ENCODE data around the gene RAB7A. TPM values are rescaled to one million over a fixed set of nuclear protein-coding genes. Genes with fewer than 3 reads are reported as not detected.
"Not testable (repeated sequence)": the region's sequence is repeated elsewhere in the genome, so short reads cannot be mapped to it uniquely, and the experiment has no call there.

RAB7A gene
- total RNA-seq, 1 donor from 2014 or later: 240 TPM

DNA sequence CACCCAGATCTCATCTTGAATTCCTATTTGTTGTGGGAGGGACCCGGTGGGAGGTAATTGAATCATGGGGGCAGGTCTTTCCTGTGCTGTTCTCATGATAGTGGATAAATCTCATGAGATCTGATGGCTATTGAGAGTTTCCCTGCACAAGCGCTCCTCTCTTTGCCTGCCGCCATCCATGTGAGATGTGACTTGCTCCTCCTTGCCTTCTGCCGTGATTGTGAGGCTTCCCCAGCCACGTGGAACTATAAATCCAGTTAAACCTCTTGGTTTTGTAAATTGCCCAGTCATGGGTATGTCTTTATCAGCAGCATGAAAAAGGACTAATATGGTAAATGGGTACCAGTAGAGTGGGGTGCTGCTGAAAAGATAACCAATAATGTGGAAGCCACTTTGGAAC is 23.6 kb downstream of the RAB7A start:
- intact Hi-C loops (cut with micrococcal nuclease): not testable (repeated sequence)

DNA sequence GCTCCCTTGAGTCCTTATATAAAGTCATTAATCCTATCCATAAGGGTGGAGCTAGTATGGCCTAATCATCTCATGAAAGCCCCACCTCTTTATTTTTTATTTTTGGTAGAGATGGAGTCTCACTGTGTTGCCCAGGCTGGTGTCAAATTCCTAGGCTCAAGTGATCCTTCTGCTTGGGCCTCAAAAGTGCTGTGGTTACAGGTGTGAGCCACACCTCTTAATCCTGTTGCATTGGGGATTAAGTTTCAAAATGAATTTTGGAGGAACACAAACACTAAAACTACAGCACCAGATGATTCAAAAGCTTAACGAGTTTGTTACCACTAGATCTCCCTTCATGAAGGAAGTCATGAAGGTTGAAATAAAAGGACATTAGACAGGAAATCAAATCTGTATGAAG is 27.7 kb downstream of the RAB7A start:
- intact Hi-C loops (cut with micrococcal nuclease): no loop called here

DNA sequence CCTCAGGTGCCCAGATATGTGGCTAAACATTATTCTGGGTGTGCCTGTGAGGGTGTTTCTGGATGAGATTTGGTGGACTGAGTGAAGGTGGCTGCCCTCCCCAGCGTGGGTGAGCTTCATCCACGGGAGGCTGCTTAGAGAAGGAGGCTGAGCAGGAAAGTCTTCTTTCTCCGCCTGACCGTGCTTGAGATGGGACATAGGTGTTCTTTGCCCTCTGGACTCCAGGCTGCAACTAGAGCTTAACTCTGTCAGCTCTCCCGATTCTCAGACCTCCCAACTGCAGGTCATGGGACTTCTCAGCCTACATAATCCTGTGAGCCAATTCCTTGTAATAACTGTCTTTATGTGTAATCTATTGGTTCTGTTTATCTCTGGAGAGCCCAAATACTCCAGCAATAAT is 34.1 kb downstream of the RAB7A start:
- intact Hi-C loops (cut with micrococcal nuclease): no loop called here

DNA sequence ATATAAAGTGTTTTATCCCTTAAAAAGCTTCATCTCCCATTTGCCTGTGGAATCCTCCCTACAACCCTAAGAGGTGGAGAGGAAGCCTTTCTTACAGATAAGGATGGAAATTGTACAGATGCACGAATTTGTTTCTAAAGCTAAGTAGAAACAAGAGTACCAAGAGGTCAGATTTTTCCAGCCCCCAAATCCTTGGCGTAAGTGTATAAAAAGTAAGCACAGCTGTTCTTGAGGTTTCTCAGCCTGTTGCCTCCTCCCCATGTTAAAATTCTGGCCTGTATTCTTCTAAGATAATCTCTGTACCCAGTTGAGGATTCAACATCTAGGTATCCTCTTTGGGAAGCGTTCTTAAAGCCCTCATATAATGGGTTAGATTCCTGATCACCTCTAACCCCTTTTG is 34.9 kb downstream of the RAB7A start:
- intact Hi-C loops (cut with micrococcal nuclease): no loop called here

DNA sequence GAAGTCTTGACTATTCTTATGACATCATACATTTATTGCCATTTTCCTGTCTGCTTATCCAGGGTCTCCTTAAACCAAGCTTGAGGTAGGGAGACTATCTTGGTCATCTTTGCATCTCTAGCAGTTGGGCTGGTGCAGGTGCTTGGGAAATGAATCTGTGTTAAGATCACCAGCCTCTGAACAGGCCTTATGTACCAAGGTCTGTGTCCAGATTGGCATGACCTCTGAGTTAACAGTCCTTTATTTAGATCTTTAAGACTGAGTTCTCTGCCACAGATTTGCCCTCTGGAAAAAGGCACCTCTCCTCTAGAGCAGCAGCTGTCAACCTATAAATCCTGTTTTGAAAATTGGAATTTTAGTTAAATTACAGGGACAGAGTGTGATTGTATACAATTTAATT is 35.4 kb downstream of the RAB7A start:
- intact Hi-C loops (cut with micrococcal nuclease): no loop called here

DNA sequence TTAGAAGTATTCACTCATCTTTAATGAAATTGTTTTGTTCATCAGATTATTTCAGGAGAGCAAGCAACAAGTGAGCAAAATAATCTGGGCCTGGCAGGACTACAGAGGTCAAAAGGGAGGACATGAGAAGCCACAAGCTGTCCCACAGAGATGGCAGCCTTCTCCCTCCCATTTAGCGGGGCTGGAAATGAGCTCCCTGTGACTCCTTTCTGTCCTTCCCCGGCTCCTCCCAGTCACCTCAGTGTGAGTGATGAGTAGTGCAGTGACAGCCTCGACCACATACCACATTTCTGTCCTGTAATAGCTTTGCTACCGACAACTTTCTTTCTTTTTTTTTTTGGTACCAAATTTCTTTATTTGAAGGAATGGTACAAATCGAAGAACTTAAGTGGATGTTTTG is 38.0 kb downstream of the RAB7A start:
- intact Hi-C loops (cut with micrococcal nuclease): no loop called here

DNA sequence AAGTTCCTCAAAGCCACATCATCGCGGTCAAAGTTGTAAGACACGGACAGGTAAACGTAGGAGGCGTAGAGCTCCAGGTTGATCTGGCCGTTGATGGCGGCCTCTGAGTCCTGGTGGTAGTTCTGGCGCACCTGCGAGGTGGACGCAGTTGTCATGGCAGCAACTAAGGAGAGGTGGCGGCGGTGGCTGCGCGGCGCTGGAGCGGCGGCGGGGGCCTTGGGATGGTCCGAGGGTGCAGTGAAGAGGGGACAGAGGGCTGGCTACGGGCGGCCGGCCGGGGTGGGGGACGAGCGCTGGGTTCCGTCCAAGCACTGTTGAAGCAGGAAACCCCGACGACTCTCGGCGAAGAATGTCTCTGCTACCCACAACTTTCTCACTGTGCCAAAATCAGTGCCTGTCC is 38.9 kb downstream of the RAB7A start:
- intact Hi-C loops (cut with micrococcal nuclease): no loop called here

DNA sequence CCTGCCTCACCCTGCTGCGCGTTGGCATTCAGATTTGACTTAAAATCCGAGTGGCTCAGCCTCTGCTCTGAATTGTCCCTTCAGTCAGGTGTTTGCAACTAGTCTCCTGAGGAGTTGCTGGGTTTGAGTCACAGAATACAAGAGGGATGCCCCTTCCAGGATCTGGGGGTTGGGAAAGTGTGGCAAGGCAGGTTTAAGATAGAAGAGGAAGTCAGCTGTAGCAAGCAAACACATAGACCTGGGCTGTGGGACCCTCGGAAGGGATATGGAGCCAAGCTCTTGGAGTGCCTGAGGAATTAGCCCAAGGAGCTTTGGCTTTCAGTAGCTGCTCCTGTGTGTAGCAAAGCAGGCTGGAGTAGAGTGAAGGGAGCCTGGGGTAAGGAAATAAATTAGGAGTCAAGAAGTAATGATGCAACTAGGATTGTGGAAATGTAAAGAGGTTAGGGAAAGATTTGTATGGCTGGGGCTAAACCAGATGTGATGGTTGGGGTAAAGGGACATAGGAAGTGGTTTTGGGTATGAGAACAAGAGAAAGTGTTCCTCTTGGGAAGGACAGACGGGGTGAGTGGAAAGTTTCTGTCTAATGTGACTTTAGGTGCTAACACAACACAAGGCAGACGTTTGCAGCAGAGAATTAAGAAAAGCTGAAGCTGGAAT is 41.2 kb downstream of the RAB7A start:
- intact Hi-C loops (cut with micrococcal nuclease): no loop called here

DNA sequence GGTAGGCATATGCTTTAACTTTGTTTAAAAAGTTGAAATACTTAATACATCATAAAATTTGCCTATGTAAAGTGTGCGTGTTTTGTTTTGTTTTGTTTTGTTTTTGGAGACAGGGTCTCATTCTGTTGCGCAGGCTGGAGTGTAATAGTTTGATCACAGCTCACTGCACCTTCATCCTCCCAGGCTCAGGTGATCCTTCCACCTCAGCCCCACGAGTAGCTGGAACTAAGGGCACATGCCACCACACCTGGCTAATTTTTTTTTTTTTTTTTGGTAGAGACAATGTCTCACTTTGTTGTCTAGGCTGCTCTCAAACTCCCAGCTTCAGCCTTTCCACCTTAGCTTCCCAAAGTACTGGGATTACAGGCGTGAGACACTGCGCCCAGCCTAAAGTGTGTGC is 42.5 kb downstream of the RAB7A start:
- intact Hi-C loops (cut with micrococcal nuclease): no loop called here

DNA sequence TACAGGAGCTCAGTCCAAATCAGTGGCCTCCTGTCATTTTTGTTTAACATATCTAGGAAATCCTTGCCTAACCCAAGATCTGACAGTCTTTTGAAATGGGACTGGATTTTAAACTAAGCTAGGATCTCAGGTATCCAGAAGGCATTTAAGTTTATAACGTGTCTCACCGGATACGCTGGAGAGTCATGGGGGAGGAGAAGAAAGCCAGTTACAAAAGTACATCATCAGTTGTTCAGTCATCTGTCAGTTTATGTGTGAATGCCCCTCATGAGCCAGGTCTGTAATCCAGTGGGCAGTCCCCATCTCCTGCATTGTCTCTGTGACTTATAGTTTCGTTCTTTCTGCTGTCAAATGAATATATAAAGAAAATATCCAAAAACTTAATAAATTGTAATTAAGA is 44.4 kb downstream of the RAB7A start:
- intact Hi-C loops (cut with micrococcal nuclease): no loop called here

DNA sequence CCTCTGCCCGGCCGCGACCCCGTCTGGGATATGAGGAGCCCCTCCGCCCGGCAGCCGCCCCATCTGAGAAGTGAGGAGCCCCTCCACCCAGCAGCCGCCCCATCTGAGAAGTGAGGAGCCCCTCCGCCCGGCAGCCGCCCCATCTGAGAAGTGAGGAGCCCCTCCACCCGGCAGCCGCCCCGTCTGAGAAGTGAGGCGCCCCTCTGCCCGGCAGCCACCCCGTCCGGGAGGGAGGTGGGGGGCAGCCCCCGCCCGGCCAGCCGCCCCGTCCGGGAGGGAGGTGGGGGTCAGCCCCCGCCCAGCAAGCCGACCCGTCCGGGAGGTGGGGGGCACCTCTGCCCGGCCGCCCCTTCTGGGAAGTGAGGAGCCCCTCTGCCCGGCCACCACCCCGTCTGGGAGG is 47.2 kb downstream of the RAB7A start:
- intact Hi-C loops (cut with micrococcal nuclease): not testable (repeated sequence)

DNA sequence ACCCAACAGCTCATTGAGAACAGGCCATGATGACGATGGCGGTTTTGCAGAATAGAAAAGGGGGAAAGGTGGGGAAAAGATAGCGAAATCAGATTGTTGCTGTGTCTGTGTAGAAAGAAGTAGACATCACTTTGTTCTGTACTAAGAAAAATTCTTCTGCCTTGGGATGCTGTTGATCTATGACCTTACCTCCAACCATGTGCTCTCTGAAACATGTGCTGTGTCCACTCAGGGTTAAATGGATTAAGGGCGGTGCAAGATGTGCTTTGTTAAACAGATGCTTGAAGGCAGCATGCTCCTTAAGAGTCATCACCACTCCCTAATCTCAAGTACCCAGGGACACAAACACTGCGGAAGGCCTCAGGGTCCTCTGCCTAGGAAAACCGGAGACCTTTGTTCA is 47.6 kb downstream of the RAB7A start:
- intact Hi-C loops (cut with micrococcal nuclease): not testable (repeated sequence)

DNA sequence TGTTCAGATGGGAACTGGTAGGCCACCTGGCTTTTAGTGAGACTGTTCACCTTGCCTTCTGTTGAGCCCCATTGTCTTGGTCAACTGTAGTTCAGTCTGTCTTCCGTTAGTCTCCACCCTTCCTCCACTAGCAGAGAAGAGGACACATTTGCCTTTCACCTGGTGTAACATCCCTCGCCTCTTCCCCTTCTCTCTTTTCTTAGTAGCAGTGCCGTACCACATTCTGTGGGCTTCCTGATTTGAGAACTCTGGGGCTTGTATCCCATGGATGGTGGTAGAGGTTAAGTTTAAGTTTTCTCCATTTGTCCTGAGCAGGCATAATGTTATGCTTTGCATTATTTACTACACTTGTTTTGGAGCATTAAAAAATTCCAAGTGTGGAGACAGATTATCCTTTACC is 49.3 kb downstream of the RAB7A start:
- intact Hi-C loops (cut with micrococcal nuclease): no loop called here

DNA sequence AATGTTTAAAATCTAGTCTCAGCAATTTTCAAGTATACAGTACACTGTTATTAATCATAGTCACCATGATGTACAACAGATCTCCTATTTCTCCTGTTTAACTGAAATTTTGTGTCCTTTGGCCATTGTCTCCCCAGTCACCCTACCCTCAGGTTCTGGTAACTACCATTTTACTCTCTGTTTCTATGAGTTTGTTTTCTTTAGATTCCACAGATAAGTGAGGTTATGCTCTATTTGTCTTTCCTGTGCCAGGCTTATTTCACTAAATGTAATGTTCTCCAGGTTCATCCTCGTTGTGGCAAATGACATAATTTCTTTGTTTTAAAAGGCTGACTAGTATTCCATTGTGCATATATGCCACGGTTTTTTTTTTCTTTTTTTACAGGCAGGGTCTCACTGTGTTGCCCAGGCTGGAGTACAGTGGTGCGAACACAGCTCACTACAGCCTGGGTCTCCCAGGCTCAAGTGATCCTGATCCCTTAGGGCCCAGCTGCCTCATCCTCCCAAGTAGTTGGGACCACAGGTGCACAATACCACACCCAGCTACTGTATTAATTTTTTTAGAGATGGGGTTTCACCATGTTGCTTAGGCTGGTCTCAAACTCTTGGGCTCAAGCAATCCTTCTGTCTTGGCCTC is 50.0 kb downstream of the RAB7A start:
- intact Hi-C loops (cut with micrococcal nuclease): no loop called here

DNA sequence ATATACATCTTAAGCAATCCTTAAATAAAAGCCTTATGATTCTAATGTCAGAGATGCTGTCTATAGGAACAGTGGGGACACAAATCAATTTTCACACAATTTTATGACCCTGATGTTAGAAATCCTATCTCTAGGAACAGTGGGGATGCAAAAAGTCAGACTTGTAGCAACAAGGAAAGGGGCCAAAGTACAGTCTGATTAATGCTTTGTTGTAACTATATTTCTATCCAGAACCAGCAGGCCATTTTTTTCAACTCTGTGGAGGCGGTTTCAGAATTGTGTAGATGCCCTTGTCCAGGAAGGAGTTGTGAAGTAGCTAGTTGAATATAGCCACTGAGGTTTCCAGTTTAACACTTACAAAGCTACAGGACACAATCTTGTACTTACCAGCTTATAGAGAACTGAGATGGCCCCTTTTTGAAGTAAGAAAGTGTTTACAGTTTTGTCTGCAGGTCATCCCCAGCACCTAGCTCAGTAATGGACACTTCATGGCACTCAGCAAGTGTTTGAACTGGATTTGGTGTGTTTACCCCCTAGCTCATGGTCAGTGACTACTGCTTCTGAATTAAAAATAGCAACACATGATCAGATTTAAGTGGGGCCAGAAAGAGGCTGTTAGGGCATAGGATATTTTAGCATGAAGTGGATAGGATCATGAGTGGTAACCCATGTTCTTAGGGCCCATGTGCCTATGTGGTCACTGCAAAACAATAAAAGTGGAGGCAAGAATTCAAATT is 54.3 kb downstream of the RAB7A start:
- intact Hi-C loops (cut with micrococcal nuclease): no loop called here

DNA sequence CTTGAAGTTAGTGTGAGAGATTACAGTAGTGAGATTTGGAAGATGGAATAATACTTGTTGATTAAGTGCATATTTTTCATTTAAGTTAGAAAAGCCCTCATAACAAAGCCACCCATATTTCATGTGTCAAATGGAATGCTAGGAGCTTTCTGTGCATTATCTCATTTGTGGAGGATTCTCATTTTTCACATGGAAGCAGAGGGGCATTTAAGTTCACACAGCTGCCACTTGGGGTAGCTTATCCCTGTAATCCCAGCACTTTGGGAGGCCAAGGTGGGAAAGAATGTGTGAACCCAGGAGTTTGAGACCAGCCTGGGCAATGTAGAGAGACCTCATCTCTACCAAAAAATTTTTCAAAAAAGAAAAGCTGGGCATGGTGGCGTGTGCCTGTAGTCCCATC is 55.2 kb downstream of the RAB7A start:
- intact Hi-C loops (cut with micrococcal nuclease): no loop called here

DNA sequence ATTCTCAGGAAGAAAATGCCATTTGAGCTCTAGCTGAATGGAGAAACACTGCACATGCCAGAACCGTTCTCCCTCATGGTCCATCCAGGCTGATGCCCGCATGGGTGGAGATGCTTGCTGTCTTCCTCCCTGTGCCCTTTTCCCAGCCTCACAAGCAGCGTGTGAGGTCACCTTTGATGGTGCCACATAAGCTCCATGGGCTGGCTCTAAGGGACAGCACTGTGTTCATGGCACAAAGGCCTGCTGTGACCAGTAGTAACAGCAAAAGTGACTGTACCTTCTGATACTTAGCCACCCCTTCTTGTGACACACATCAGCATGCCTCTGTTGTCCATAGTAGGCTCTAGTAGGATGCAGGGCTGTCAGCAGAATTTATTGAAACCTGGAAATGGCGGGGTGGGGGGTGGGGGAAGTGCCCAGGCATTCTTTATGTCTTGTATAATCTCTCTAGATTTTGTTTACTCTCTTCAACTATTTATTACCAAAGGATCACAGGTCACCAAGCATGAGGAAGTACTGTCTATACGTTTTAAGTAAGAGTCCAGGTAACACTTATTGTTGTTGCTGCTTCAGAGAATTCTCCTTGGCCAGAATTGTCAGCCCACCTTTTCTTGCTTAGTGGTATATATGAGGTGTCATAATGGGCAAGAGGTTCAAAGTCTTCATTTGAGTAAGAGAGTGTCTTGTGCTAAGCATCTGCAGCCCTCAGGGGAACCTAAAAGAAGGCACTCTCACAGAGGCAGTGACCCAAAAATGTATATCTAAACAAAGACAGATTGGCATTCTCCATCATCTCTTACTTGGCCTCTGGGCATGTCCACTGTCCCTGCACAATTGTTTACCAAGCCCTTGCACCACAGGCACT is 56.5 kb downstream of the RAB7A start:
- intact Hi-C loops (cut with micrococcal nuclease): no loop called here

DNA sequence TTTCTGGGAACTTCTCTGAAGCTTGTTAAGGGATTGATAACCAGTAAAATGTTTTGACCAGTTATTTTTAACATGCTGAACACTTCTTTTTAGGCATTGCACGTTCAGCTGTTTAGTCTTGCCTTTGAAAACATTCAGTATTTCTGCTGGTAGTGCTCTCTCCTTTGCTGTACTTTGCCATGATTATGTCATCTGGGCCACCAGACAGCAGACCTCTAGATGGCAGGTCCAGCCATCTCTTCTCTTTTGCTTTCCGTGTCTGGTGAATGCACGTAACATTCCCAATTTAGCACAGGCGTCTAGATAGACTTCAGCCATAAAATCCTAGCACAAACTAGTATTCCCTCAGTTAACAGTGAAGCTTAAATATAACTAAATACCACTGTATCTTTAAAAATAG is 57.8 kb downstream of the RAB7A start:
- intact Hi-C loops (cut with micrococcal nuclease): no loop called here

DNA sequence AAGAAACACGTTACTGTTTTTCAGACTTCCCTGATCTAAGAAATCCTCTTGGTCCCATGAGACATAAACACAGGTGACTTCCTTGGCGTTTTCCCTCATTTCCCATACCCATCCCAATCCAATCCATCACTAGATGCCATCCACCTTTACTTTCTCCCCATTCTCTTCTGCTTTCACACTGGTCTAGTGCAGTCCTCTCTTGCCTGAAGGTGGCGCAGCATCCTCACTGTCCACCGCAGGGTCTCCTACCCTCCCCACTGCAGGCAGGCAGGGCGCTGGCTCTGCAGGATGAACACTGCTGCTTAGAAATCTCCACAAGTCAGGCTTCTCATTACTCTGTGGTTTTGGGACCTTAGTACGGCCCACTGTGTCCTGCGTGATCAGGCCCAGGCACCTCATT is 58.2 kb downstream of the RAB7A start:
- intact Hi-C loops (cut with micrococcal nuclease): no loop called here

DNA sequence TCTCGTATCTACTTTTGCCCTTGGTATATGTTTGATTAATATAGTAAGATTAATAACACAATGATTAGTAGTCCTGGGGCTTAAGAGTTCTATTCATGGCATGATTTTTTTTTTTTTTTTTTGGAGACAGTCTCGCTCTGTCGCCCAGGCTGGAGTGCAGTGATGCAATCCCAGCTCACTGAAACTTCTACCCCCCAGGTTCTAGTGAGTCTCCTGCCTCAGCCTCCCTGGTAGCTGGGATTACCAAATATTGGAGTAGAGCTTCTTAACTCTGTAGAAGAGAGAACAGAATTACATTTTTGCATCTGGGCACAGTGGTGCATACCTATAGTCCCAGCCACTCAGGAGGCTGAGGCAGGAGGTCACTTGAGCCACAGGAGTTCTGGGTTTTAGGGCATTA is 58.9 kb downstream of the RAB7A start:
- intact Hi-C loops (cut with micrococcal nuclease): no loop called here

DNA sequence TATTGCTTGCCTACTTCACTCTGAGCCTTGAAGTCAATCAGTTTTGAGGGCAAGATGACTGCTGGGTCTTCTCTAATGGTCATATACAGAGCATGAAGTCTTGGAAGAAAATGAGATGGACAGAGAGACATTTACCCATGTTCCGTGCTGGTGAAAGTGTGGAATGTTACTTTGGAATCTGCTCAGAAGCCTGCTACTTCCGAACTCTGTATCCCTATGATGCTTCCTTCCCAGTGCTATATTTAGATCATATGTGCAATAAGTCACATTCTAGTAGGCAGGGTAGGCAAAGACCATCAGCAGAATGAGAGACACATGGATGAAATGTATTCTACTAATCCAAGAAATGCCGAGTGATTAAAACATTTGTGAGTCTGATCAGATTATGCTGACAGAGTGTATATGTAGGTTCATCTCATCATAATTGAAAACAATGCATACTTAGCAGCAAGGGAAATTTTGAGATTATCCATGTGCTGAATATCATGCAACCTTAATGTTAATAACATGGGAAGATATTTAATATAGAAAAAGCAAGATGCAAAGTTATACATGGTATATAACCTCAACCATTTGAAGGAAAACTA is 60.5 kb downstream of the RAB7A start:
- intact Hi-C loops (cut with micrococcal nuclease): loop anchor here (1.0 kb wide), 1 partner anchor 18 kb away; no protein-coding TSS in a partner anchor

All from T-helper 2 cell treated with Interferon-gamma antibody and Interleukin-4, amounts not matched to agents 100 ng/mL and 5 ng/mL, for 36 hours (primary cell).